SK-N-MC (cell line): Measurements from ENCODE around the gene NPIPA1.
"Not testable (repeated sequence)": the region's sequence is repeated elsewhere in the genome, so short reads cannot be mapped to it uniquely, and the experiment has no call there.

ENCODE experiments used
- DNase-seq: peaks from one replicate; pipeline ENCODE4 v3.0.0-alpha.2; 2011; ENCODE audit warnings: low read depth, low spot score
- H3K27ac ChIP-seq: fragments of 200-600 bp; sonication (generic); 2 replicates; pipeline ENCODE4 v1.5.1; 2016; ENCODE audit warnings: mixed run types
- H3K36me3 ChIP-seq: fragments of 200-600 bp; sonication (generic); 2 replicates; pipeline ENCODE4 v1.6.1; 2017; ENCODE audit warnings: antibody characterized with exemption, low read length, mixed read lengths; ENCODE audit not compliant: insufficient read depth
- H3K4me3 ChIP-seq: fragments of 200-600 bp; sonication (generic); 2 replicates; pipeline ENCODE4 v1.5.1; 2016
- H3K9ac ChIP-seq: fragments of 200-600 bp; sonication (generic); 2 replicates; pipeline ENCODE4 v1.8.0; 2017; ENCODE audit warnings: mixed run types, mixed read lengths; ENCODE audit not compliant: insufficient read length
- H3K9me3 ChIP-seq: fragments of 200-600 bp; sonication (generic); 2 replicates; pipeline ENCODE4 v1.6.1; 2017; ENCODE audit warnings: low read depth, mild to moderate bottlenecking, antibody characterized with exemption, low read length, moderate library complexity, mixed read lengths

NPIPA1 gene

DNA sequence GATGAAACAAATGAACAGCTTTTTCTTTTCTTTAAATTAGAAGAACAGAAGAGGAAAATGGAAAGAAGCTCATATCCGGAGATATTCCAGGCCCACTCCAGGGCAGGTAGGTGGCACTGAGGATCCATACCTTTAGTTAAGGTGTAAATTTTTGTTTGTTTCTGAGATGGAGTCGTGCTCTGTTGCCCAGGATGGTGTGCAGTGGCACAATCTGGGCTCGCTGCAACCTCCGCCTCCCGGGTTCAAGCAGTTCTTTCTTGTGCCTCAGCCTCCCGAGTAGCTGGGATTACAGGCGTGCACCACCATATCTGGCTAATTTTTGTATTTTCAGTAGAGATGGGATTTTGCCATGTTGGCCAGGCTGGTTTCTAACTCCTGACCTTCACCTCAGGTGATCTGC, 61.1 kb downstream of the NPIPA1 start:
- H3K4me3 ChIP-seq, H3K9ac ChIP-seq, DNase-seq, H3K27ac ChIP-seq, H3K9me3 ChIP-seq: not testable (repeated sequence)
- H3K36me3 ChIP-seq, result peaks cover 13% of the 10 kb centered on the region

DNA sequence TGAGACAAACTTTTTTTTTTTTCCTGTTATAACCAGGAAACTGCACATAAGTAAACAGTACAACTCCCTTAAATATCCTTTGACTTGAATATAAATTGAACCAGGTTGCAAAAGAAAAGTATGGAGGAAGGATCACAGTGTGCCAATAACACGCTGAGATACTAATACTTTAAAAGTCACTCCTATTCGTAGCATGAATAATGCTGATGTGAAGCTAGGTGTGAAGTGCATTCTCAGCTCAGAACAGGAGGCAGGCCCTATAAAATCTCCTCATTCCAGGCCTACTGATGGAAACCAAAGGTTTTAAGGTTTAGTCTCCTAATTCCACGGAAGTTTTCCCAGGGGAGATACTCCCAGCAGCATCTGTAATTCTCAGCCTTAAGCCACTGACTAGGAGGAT, 62.6 kb downstream of the NPIPA1 start:
- H3K4me3 ChIP-seq, H3K27ac ChIP-seq, DNase-seq, H3K9me3 ChIP-seq, H3K9ac ChIP-seq: not testable (repeated sequence)
- peaks cover 20% of the 10 kb centered on the region for H3K36me3 ChIP-seq
